Stimulated activated CD4-positive, alpha-beta T cell treated with anti-CD3 and anti-CD28 coated beads, Interleukin-1b, Interleukin-23, amount 100 ng/mL, for 24 hours (primary cell): ENCODE results near the gene LARP1B.
"Not testable (repeated sequence)": the region's sequence is repeated elsewhere in the genome, so short reads cannot be mapped to it uniquely, and the experiment has no call there.

Experiments used
- DNase-seq, 4 experiments: peaks; one replicate each; pipeline ENCODE4 v3.0.0-alpha.2; 2020; ENCODE audit warnings: low read depth in 4 of 4, low spot score in 1 of 4

LARP1B gene

DNA sequence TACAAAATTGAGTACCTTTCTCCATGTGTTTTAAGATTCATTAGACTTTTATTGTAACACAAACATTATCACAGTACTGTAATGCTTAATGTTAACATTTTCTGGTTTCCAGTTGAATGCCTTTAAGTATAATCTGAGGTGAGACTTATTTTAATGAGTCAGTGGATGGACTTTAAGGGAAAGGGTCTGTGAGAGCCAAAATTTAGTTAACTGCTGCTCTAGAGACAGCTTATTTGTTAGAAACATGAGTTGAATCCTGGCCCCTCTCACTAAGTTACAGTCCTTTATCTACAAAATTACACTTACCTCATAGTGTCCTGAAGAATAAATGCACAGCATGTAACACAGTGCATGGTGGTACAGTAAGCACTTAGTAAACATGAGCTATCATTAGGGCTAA lies 160.5 kb downstream of the LARP1B start:
- no peak for DNase-seq

DNA sequence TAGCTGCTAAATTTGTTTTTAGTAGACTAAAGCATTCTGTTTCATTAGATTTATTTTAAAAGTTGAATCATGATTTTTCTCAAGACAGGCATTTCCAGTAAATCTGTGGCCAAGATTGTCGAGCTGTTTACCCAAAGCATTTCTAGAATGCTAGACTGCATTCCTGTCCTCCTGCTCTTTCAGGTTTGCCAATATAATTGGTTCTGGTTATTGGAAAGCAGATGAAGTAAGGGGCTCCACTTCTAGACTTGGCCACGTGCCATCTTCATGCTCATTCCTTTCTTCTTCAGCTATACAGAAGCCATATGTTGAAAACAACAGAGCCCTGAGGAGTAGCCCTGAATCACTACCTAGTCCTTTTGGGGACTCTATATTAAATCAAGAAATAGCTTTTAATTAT lies 164.0 kb downstream of the LARP1B start:
- DNase-seq: no peak

DNA sequence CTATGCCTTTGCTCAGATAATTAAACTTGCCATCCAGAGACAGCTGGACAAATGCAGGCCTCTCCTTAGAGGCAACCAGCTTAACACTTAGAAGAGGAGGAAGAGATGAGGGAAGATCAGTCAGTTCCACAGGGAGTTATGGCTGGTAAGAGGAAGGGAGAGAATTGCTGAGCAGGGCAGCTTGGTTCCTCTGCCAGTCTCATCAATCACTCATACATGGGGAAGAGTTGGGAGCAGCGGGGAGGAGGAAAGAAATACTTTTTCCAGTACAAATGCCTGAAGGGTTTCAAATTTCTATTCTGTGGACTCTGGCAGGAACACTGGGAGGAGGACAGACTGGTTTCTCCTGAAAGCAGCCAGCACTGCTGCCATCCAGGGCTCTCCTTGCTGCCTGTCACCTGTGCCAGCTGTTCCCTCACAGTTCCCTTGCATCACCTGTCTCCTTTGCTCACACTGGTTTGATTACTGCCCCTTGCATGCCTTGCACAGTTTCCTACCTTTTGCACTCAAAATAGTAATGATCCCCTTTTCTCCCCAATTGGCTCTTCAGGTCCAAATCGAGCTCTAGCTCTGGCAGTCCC lies 167.0 kb downstream of the LARP1B start:
- no peak for DNase-seq

DNA sequence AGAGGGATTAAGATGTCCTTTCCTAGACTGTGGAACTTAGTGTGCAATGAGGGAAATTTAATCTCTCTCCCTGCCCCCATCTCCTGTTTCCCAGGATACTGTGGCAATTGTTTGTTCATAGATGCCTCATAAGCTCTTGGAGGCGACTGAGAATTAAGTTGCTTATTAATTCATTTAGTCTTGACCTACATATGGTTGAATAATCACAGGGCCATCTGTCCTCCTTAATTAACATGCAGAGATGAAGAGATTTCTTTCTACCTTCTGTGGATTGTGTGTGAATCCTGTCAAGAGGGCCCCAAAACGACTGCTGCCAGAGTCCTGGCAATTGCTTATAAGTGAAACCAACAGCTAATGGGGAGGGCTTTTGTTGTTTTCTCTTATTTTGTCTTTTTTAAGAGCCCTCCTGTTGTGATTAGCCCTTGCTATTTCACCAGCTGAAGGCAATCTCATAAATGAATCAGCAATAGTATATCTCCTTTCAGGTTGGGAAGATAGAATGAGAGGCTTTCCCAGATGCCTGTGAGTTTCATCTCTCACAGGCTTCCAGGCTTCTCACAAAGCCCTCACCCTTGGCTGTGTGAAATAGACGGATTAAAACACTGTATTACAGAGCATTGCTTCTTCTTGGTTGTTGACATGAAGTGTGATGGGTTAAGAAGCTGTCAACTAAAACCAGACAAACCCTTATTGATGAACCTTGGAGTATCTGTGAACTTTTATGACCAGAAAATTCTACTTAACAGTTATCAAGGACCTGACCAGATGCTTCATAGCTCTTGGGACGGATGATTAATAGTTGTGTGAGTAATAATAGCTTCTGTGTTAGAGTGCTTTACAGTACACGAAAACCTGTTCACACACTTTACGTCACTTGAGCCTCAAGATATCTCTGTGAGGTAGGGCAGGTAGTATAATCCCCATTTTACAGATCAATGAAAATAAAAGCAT lies 168.0 kb downstream of the LARP1B start:
- DNase-seq: no peak

DNA sequence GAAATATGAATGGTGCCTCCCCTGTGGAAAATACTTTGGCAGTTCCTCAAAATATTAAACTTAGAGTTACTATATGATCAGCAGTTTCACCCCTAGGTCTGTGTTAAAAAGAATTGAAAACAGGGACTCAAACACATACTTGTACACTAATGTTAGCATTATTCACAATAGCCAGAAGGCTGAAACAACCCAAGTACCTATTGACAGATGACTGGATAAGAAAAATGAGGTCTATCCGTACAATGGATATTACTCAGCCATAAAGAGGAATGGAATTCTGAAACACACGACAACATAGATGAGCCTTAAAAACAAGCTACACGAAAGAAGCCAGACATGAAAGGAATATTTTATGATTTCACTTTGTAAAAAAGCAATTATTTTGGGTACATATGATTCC lies 171.6 kb downstream of the LARP1B start:
- no peak for DNase-seq

DNA sequence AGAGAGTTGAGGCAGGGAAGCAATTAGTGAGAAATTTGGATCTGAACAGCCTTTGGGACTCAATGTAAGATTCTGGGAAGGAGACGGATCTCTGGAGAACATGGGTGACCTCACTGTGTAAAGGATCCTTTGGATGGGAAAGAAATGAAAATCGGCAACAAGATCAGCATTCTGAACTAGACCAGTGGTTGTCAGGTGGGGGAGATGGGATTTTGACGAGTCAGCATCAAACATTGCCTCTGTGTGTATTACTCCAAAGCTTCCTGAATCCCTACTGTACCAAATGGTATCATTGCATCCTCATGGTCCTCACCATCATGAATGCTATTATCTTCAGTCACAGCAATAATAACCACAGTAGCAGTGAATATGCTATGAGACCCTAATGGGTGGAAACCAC lies 173.7 kb downstream of the LARP1B start:
- DNase-seq: no peak

DNA sequence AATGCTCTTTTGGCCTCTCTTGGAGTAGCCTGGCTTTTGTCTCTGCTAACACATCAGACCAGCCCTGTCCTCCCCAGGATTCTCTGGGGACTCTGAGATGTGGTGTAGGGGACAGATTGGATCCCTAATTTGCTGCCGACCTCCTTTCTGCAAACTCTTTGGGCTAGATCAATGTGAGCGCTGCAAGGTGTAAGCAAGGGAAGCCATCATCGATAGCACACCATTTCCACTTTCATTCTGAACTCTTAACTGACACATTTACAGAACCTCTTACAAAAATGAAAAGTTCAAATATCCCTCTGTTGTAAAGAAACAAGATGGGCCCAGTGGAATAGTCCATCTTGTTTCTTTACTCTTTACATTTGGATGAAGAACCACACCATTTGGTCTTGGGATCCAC lies 179.9 kb downstream of the LARP1B start:
- DNase-seq: no peak

DNA sequence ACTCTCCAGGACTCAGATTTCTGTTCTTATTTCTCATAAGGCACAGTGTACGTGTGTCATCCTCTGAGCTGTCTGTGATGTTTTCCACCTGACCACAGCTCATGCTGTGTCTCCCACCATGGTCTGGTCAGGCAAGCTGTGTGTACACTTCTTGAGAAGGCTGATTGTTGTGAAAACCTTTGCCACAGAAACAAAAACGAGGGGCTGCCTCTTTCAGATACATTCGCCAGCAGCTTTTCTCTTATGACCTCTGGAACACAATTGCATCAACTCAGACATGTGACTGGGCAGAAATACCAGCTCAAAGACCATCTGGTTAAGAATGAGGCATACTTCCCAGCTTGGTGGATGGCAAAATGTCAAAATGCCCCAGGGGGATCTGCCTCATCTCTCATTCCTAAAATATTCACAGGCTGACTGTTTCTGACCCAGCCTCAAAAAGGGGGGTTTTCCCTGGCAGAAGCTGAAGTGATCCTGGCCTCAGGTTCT lies 180.4 kb downstream of the LARP1B start:
- DNase-seq: no peak

DNA sequence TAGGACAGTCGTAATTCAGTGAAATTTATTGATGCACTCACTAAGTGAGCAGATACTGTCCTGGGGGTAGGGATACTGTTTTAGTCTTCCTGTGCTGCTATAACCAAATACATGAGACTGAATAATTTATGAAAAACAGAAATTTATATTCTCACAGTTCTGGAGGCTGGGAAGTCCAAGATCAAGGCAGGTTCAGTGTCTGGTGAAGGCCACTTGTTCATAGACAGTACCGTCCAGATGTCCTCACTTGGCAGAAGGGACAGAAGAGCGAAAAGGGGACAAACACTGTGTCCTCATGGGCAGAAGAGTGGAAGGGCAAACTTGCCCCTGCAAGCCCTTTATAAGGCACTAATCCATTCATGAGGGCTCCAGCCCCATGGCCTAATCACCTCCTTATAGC lies 180.9 kb downstream of the LARP1B start:
- DNase-seq: no peak

DNA sequence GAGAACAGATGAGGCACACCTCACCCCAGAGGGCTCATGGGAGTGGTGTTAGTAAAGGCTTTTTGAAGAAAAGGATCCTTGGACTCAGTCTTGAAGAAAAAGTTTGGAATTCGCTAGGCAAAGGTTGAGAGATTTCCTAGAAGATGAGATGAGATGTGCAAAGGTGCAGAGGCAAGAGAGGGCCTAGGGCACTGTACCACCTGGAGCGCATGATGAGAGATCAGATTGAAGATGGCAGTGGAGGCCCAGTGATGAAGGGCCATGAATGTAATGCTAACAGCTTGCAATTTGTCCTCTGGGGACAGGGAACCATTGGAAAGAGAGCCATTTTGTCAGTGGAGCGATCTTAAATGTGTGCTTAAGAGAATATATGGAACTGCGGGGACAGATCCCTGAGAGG lies 181.5 kb downstream of the LARP1B start:
- DNase-seq: no peak

DNA sequence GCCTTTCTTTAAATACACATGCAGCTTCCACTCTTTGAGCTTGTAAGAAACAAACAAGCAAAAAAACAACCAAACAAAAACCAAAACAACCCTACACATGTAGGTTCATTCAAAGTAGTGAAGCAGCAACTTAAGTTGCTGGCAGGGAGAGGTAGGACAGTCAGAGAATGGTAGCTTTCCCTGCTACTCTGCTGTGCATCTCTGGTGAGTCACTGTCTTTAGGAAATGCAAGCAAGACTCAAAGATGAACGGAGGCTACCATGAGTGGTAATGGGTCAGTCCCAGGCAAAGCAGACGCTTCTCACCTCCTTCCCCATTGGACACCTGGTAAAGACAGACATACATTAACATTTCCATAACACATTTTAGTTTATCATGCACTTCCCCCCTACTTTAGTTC lies 183.3 kb downstream of the LARP1B start:
- DNase-seq: no peak

DNA sequence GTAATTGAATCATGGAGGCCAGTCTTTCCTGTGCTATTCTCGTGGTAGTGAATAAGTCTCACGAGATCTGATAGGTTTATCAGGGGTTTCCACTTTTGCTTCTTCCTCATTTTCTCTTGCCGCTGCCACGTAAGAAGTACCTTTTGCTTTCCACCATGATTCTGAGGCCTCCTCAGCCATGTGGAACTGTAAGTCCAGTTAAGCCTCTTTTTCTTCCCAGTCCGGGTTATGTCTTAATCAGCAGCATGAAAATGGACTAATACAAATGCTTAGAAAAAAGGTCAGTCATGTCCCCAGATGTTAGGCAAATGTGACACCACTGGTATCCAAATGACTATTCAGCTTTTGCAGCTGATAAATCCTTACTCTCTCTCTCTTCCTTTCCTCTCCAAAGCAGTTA lies 184.3 kb downstream of the LARP1B start:
- not testable (repeated sequence) for DNase-seq

DNA sequence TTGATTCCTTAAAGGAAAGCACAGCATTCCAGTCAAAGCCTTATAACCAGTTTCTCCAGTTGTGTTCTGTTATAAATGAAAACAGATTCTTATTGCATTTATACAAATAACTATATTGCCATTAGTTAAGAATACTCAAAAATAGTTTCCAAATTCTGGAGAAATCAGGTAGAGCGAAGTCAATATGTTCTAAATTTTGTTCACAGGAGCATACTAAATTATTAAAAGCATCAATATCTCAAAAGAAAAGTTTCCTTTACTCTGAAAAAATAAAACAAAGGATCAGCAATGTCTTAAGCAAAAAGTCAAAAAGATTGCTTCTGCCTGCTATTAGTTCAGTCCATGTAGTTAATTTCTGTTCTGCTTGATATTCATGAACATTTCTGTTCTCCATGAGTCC lies 186.8 kb downstream of the LARP1B start:
- no peak for DNase-seq

DNA sequence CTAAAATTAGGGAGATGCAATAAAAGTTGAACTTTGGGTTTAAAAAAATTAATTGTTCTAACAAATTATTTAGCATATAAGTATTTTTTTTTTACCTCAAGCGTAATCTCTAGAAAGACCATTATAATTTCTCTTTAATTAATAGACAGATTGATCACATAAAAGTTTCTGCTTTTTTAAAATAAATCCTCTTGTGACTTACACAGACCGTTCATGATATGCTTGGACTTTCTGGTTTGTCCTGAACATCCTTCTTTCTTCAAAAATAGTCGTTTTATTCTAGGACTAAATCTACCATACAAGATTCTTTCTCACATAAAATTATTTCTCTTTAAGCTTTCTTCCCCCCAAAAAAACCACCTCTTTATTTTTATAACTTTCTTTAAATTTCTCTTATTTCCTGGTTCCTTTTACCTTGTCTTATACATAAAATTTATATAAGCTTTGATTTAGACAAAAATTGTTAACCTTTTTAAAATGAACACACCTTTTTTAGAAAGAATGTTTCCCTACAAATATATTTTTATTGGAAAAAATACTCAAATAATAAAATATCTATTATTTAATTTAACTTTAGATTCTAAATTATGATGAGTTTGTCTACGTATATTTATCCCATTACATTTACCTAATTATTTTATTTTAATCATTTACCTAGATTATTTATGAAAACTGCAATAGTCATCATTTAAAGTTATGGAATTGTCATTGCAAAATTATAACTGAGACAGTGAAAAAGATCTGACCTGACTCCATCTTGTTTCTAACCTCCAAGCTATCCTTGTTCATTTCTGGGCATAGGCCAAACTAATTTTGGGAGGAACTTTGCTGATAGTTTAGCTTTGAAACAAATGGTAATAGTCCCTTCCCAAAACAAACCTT lies 188.9 kb downstream of the LARP1B start:
- no peak for DNase-seq

DNA sequence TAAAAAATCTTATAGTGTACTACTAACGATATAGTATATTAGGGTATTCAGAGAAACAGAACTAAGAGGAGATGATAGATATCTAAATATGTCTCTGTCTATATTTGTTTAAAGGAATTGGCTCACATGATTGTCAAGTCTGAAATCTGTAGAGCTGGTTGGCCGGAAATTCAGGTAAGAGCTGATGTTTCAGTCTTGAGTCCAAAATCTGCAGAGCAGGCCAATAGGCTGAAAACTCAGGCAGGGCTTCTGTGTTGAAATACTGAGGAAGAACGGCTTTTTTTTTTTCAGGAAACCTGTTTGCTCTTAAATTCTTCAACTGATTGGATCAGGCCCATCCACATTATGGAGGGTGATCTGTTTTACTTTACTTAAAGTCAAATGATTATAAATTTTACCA lies 194.8 kb downstream of the LARP1B start:
- DNase-seq: no peak

DNA sequence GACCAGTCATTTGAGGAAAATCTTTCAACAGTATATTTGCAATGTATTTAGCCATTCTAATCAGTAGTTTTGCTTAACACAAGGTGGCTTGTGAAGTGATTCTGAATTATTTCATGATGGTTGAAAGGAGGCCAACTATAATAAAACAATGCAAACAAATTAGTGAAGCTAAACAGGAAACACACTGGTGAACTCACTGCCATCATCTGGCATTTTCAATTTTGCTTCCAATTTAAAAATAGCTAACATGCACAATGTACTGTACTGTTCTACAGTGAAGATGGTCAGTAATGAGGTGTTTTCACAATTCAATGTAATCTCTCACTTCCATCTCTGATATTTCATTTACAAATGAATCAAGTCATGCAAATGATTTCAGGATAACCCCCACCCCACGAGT lies 195.4 kb downstream of the LARP1B start:
- no peak for DNase-seq

DNA sequence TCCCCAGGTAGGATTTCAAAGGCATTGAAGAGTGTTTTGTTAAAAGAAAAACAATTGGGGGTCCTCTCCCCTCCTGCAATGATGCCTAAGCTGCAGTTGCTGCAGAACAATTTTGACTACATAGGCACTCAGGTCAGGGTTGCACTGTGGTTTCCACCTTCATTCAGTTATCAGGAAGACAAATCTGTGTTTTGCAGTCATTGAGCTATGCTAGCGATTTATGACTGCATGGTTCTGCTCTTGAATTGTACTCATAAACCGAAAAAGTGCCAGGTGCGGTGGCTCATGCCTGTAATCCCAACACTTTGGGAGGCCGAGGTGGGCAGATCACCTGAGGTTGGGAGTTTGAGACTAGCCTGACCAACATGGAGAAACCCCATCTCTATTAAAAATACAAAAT lies 197.1 kb downstream of the LARP1B start:
- not testable (repeated sequence) for DNase-seq

DNA sequence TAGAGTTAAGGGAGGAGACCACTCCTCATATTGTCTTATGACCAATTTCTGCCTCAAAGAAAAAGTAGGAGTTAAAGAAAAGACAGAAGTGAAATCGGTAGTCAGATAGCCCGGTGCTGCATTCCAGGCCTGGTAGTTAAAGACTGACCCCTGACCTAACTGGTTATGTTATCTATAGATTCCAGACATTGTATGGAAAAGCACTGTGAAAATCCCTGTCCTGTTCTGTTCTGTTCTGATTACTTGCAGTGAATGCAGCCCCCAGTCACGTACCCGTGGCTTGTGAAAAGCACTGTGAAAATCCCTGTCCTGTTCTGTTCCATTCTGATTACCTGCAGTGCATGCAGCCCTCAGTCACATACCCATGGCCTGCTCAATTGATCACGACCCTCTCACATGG lies 198.8 kb downstream of the LARP1B start:
- DNase-seq: not testable (repeated sequence)
